Subcutaneous adipose tissue (tissue), 4 donors: Measurements from ENCODE around the gene SEMA4B. TPM values are rescaled to one million over a fixed set of nuclear protein-coding genes. Genes with fewer than 3 reads are reported as not detected.

Source experiments
- total RNA-seq, 4 donors: library from RNA; depleted of rRNA; stranded (reverse); fragments of >200 nt; gene quantifications; one replicate each; pipeline ENCODE4 v1.1.0, GENCODE V29; 2016
- TF ChIP-seq, protein P1 (sequence below): fragments of 450-650 bp; IDR thresholded peaks from one replicate; pipeline ENCODE4 v1.5.1; 2016; ENCODE audit warnings: low read depth, mild to moderate bottlenecking, control low read depth, antibody characterized with exemption, moderate library complexity

The SEMA4B gene
- total RNA-seq, 4 donors from 2014 or later = 4.4 to 13.4 (median 12.5) TPM

DNA sequence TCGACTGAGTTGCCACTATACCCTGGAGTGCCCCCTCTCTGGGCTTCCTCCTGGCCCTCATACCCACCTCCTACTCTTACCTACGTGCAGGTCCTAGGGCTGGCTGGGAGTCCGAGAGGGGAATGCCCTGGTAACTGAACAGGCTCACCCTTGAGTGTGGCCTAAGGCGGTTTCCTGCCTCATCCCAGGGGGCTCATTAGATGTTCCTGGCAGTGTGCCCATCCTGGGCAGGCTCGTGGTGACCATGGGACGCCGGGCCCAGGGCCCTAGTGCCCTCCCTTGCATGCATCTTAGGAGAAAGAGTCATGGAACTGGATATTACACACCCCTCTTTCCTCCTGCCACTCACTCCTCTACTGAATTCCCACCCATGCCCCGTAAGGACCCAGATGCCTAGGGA, 2.8 kb downstream of the SEMA4B start:
- TF ChIP-seq, protein P1, sequence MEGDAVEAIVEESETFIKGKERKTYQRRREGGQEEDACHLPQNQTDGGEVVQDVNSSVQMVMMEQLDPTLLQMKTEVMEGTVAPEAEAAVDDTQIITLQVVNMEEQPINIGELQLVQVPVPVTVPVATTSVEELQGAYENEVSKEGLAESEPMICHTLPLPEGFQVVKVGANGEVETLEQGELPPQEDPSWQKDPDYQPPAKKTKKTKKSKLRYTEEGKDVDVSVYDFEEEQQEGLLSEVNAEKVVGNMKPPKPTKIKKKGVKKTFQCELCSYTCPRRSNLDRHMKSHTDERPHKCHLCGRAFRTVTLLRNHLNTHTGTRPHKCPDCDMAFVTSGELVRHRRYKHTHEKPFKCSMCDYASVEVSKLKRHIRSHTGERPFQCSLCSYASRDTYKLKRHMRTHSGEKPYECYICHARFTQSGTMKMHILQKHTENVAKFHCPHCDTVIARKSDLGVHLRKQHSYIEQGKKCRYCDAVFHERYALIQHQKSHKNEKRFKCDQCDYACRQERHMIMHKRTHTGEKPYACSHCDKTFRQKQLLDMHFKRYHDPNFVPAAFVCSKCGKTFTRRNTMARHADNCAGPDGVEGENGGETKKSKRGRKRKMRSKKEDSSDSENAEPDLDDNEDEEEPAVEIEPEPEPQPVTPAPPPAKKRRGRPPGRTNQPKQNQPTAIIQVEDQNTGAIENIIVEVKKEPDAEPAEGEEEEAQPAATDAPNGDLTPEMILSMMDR = no peak

DNA sequence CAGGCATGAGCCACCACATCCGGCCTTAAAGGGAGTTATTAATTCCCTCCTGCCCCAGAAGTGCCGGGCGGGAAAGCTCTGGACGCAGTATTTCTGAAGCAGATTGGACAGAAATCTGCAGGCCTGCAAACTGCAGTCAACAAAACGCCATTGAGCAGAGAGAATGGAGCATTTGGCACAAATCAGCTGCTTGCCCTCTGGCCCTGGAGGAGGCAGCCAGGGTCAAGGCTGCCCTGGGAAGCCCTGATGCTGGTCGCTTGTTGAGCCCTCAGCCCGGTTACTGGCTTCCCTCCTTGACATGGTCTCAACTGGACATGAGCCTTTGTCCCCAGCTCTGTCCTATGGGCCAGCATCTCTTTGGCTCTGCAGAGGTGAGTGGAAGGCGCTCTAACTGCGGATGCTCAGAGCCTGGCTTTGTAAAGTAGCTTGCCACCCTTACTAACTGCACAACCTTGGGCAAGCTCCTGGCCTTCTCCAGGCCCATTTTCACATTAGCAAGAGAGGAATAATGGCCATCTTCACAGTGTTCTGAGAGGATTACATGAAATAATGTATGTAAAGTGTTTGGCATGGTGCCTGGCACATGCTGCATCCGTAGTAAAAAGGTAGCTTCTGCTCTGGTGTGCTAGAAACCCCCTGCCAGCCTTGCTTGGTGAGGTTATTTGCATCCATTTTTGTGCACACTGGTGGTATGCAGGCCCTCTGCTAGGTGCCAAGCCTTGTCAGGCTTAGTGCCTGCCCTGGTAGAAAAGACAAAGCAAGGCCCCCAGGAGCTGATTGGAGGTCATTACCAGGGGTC, 4.1 kb downstream of the SEMA4B start:
- TF ChIP-seq, protein P1 = no peak

DNA sequence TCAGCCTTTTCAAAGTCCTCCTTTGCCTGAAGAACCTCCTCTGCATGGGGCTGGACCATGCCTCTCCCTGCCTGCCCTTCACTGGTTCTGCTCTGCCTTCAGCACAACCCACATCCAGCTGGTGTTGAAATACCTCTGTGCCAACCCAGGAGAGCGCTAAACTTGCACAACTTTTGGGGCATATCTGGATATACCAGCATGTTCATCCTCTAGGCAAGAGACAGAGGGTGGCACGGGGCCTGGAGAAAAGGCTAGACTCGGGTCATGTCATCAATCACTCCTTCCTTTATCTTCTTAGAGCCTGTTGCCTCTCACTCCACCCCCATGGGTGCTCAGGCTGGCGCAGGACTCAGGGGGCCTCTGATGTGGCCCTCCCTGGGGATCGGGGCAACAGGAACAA, 4.8 kb downstream of the SEMA4B start:
- TF ChIP-seq, protein P1 = no peak

DNA sequence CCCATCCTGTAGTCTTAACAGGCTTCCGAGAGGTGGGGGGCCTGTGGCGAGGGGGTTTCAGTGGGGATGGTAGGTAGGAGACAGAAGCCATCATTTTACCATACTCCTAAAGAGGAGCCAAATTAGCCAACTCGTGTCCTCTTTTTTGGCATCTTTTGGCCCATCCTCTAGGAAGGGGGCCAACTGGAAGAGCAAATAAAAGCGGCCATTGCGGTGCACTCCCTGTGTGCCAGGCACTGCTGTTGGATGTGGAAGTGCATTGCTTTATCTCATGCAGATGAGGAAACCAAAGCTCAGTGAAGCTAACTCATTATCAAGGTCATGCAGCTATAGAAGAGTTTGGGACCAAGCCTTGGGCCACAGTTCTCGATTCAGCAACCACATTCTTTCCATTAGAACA, 6.1 kb downstream of the SEMA4B start:
- TF ChIP-seq, protein P1 = no peak

DNA sequence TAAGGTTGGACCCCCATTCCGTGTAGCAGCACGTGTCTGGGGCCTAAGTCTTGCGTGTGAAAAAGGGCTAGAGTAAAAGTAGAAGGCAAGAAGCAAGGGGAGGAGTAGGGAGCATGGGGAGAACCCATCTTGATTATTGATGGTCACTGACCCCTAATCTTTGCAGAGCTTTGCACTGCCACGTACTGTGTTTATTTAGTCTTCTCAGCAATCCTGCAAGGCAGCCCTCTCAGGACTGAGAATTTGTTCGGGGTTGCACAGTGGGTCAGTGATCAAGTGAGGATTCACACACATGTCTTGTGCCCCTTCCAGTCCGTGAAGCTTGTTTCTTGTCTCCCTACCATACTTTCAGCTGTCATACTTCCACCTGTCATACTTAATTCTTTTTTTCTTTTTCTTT, 7.2 kb downstream of the SEMA4B start:
- TF ChIP-seq, protein P1 = no peak

DNA sequence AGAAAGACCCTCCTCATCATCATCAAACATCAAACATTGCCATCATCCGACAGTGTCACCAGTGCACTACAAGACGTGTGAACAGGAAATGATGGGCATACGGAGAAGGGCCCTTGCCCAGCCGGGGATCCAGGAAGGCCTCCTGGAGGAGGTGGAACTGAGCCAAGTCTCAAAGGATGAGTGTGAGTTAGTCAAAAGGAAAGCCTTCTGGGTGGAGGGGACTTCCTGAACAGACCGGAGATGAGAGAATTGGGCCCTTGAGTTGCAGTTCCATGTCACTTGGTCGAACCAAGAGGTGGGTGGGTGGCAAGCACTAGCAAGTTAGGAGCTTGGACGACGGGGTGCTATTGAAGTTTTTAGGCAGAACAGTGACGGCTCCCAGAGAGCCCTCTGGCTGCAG, 8.5 kb downstream of the SEMA4B start:
- TF ChIP-seq, protein P1 = no peak

DNA sequence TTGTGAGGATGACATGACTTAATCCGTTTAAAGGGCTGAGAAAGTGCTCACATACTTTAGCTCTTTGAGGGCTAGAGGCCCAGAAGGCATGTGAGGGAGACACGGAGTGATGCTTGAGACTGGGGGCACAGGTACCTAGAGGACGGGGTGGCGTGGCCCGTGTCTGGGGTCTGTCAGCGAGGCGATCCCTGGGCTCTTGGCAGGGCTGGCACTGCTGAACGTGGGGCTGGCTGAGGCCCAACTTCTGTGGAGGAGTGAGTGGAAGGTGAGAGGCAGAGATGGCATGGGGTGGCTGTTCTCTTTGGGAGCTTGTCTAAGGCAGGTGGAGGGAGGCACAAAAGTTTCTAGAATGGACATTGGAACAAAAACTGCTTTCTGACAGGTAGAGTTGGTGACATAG, 9.5 kb downstream of the SEMA4B start:
- TF ChIP-seq, protein P1 = no peak
